K562 (cell line): ENCODE results near the gene GRIK5. TPM values are rescaled to one million over a fixed set of nuclear protein-coding genes. Genes with fewer than 3 reads are reported as not detected.

Experiments used
- CBFB ChIP-seq: sonication (generic); formaldehyde crosslinking; IDR thresholded peaks from 2 replicates; pipeline ENCODE4 v1.4.0; 2020; ENCODE audit warnings: mild to moderate bottlenecking, missing genetic modification reagents
- CTBP1 ChIP-seq: fragments of 450-650 bp; IDR thresholded peaks from 2 replicates; pipeline ENCODE4 v1.6.1; 2016; ENCODE audit warnings: borderline replicate concordance
- DACH1 ChIP-seq: fragments of 450-650 bp; IDR thresholded peaks from 2 replicates; pipeline ENCODE4 v1.6.1; 2018; ENCODE audit not compliant: partially characterized antibody
- HDAC8 ChIP-seq: fragments of 450-650 bp; IDR thresholded peaks from 2 replicates; pipeline ENCODE4 v1.6.1; 2016; ENCODE audit warnings: mild to moderate bottlenecking, missing genetic modification characterization, moderate library complexity, missing compliant biosample characterization
- MTA3 ChIP-seq: fragments of 450-650 bp; formaldehyde crosslinking; IDR thresholded peaks from 2 replicates; pipeline ENCODE4 v1.6.1; 2017; ENCODE audit warnings: mild to moderate bottlenecking, borderline replicate concordance
- RHOXF2B ChIP-seq: fragments of 250-450 bp; sonication (Bioruptor Pico); conservative IDR thresholded peaks from 2 replicates; pipeline ENCODE4 v1.5.1; 2021
- STAT5B ChIP-seq: fragments of 250-450 bp; sonication (Bioruptor Pico); IDR thresholded peaks from 2 replicates; pipeline ENCODE4 v1.8.0; 2021; ENCODE audit warnings: mild to moderate bottlenecking, inconsistent platforms
- TAF15 ChIP-seq: fragments of 200-400 bp; formaldehyde crosslinking; IDR thresholded peaks from 2 replicates; pipeline ENCODE4 v1.6.1; 2017; ENCODE audit warnings: mild to moderate bottlenecking, low read depth, low read length, moderate library complexity
- TARDBP ChIP-seq: fragments of 450-650 bp; IDR thresholded peaks from 2 replicates; pipeline ENCODE4 v1.6.1; 2016
- TCF7L2 ChIP-seq: fragments of 150-350 bp; IDR thresholded peaks from 2 replicates; pipeline ENCODE4 v1.6.1; 2016; ENCODE audit warnings: low read depth, mild to moderate bottlenecking, low read length, moderate library complexity
- TRIM28 ChIP-seq: fragments of 450-650 bp; IDR thresholded peaks from 2 replicates; pipeline ENCODE4 v1.6.1; 2017
- ZNF12 ChIP-seq: sonication (generic); formaldehyde crosslinking; IDR thresholded peaks from 2 replicates; pipeline ENCODE4 v1.4.0; 2020; ENCODE audit warnings: mild to moderate bottlenecking, missing genetic modification reagents
- polyA plus RNA-seq, 8 experiments: library from polyadenylated mRNA; depleted of rRNA in 4 of 8; stranded (reverse) in 5 of 8; unstranded in 3 of 8; fragments of >200 nt; fragmentation: Nextera tagmentation in 2 of 8; fragmentation: Illumina TruSeq in 1 of 8; extraction: Ambion mirVana in 2 of 8; extraction: Trizol in 1 of 8; gene quantifications; 2 replicates each; pipeline versions ENCODE4 v1.2.1 to v1.2.3, GENCODE V29; 2011 to 2014; ENCODE audit warnings: inconsistent platforms in 1 of 8, missing spikeins in 1 of 8
- total RNA-seq, 7 experiments: library from RNA; depleted of rRNA in 6 of 7; stranded (reverse); fragments of >200 nt in 6 of 7; fragmentation: Illumina TruSeq in 2 of 7; extraction: Trizol in 2 of 7; gene quantifications; 2 replicates each; pipeline versions ENCODE4 v1.2.1 to v1.2.3, GENCODE V29; 2011 to 2021; ENCODE audit warnings: low replicate concordance in 1 of 7
- TF ChIP-seq, protein P1 (sequence below): fragments of 250-450 bp; sonication (Bioruptor Pico); IDR thresholded peaks from 2 replicates; pipeline ENCODE4 v1.4.0; 2020; ENCODE audit warnings: borderline replicate concordance
- TF ChIP-seq, protein P2 (sequence below): conservative IDR thresholded peaks from 2 replicates; pipeline ENCODE4 v1.6.1; 2011; ENCODE audit warnings: low read depth, mild to moderate bottlenecking, low read length; ENCODE audit not compliant: control insufficient read depth
- TF ChIP-seq, protein P3 (sequence below): fragments of 450-650 bp; IDR thresholded peaks from one replicate; pipeline ENCODE4 v1.6.1; 2018; ENCODE audit warnings: mild to moderate bottlenecking, moderate library complexity; ENCODE audit not compliant: partially characterized antibody
- TF ChIP-seq, protein P4 (sequence below), 2 experiments: fragments of 450-650 bp; formaldehyde crosslinking in 1 of 2; IDR thresholded peaks; 2 replicates each; pipeline versions ENCODE4 v1.4.0 to v1.6.1; 2014 to 2020; ENCODE audit warnings: mild to moderate bottlenecking in 2 of 2, borderline replicate concordance in 1 of 2, low read depth in 1 of 2

GRIK5 gene
- total and polyA plus RNA-seq, 9 of the 15 experiments (the other 6 are each of a cell fraction or from before 2014, with no cell fraction given), result 0.04 to 0.55 (median 0.27) TPM; not detected in 2

DNA sequence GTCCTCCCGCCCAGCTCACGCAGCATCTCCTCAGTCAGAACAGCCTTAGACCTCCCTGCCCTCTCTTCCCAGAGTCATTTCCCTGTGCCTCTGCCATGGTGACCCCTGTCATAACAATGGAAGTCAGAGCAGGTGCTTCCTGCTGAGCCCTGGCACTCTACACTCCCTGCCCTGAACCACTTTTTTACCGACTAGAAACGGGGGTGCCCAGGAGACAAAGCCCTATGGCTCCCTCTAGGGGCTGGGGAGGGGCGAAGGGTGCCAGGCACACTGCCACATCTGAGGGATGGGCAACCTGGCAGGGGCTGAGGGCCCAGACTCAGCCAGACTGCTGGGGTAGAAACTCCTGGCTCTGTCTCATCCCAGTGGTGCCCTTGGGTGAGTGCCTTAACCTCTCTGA is 22.3 kb upstream of the GRIK5 start (continued):
- TF ChIP-seq, protein P1, sequence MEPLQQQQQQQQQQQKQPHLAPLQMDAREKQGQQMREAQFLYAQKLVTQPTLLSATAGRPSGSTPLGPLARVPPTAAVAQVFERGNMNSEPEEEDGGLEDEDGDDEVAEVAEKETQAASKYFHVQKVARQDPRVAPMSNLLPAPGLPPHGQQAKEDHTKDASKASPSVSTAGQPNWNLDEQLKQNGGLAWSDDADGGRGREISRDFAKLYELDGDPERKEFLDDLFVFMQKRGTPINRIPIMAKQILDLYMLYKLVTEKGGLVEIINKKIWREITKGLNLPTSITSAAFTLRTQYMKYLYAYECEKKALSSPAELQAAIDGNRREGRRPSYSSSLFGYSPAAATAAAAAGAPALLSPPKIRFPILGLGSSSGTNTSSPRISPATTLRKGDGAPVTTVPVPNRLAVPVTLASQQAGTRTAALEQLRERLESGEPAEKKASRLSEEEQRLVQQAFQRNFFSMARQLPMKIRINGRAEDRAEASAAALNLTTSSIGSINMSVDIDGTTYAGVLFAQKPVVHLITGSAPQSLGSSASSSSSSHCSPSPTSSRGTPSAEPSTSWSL (CRISPR knock-in tag), result no peak
- no peak for TF ChIP-seq TAF15
- TF ChIP-seq TRIM28, result no peak
- no peak for TF ChIP-seq DACH1
- no peak for TF ChIP-seq TCF7L2
- TF ChIP-seq STAT5B (CRISPR knock-in tag), result no peak
- peak; percentile 26; the same call in 1 of the 2 replicates for TF ChIP-seq CTBP1
- TF ChIP-seq, protein P2, sequence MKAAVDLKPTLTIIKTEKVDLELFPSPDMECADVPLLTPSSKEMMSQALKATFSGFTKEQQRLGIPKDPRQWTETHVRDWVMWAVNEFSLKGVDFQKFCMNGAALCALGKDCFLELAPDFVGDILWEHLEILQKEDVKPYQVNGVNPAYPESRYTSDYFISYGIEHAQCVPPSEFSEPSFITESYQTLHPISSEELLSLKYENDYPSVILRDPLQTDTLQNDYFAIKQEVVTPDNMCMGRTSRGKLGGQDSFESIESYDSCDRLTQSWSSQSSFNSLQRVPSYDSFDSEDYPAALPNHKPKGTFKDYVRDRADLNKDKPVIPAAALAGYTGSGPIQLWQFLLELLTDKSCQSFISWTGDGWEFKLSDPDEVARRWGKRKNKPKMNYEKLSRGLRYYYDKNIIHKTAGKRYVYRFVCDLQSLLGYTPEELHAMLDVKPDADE, result no peak
- TF ChIP-seq HDAC8 (tag), result no peak
- TF ChIP-seq TARDBP, result 0 out of 2 replicates have a peak, but pooled peaks have one; percentile 20
- no peak for TF ChIP-seq ZNF12 (CRISPR knock-in tag)
- TF ChIP-seq CBFB, result no peak
- TF ChIP-seq, protein P3, sequence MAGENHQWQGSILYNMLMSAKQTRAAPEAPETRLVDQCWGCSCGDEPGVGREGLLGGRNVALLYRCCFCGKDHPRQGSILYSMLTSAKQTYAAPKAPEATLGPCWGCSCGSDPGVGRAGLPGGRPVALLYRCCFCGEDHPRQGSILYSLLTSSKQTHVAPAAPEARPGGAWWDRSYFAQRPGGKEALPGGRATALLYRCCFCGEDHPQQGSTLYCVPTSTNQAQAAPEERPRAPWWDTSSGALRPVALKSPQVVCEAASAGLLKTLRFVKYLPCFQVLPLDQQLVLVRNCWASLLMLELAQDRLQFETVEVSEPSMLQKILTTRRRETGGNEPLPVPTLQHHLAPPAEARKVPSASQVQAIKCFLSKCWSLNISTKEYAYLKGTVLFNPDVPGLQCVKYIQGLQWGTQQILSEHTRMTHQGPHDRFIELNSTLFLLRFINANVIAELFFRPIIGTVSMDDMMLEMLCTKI, result no peak
- TF ChIP-seq RHOXF2B (CRISPR knock-in tag), result no peak
- TF ChIP-seq, protein P4, sequence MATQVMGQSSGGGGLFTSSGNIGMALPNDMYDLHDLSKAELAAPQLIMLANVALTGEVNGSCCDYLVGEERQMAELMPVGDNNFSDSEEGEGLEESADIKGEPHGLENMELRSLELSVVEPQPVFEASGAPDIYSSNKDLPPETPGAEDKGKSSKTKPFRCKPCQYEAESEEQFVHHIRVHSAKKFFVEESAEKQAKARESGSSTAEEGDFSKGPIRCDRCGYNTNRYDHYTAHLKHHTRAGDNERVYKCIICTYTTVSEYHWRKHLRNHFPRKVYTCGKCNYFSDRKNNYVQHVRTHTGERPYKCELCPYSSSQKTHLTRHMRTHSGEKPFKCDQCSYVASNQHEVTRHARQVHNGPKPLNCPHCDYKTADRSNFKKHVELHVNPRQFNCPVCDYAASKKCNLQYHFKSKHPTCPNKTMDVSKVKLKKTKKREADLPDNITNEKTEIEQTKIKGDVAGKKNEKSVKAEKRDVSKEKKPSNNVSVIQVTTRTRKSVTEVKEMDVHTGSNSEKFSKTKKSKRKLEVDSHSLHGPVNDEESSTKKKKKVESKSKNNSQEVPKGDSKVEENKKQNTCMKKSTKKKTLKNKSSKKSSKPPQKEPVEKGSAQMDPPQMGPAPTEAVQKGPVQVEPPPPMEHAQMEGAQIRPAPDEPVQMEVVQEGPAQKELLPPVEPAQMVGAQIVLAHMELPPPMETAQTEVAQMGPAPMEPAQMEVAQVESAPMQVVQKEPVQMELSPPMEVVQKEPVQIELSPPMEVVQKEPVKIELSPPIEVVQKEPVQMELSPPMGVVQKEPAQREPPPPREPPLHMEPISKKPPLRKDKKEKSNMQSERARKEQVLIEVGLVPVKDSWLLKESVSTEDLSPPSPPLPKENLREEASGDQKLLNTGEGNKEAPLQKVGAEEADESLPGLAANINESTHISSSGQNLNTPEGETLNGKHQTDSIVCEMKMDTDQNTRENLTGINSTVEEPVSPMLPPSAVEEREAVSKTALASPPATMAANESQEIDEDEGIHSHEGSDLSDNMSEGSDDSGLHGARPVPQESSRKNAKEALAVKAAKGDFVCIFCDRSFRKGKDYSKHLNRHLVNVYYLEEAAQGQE (IDR thresholded peaks at IDR 0.05; ENCODE audit: borderline replicate concordance), result peak; percentile 30; the same call in 1 of the 2 replicates
- TF ChIP-seq, protein P4 (CRISPR knock-in tag; IDR thresholded peaks at IDR 0.05; ENCODE audit: low read depth), result no peak
- TF ChIP-seq MTA3, result 0 out of 2 replicates have a peak, but pooled peaks have one; percentile 43
